ENCODE results near the gene ITGAL.

DNA sequence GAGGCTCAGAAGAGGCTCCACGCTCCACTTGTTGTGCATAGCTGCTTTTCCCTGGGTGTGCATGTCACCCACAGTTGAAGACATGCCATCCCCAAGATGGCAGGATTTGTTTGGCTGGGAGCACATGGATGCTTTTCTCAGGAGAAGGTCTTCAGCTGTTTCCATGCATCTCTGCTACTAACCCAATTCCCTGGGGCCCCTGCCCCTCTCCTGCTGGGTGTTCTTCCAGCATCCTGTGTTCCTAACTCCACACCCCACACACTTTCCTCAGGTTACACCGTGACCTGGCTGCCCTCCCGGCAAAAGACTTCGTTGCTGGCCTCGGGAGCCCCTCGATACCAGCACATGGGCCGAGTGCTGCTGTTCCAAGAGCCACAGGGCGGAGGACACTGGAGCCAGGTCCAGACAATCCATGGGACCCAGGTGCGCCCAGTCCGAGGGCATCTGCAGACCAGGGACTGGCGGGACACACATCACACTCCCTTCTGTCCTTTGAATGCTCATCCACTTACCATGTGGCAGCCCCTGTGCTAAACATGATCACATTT lies 21.5 kb downstream of the ITGAL start:
- TF ChIP-seq, protein P1, sequence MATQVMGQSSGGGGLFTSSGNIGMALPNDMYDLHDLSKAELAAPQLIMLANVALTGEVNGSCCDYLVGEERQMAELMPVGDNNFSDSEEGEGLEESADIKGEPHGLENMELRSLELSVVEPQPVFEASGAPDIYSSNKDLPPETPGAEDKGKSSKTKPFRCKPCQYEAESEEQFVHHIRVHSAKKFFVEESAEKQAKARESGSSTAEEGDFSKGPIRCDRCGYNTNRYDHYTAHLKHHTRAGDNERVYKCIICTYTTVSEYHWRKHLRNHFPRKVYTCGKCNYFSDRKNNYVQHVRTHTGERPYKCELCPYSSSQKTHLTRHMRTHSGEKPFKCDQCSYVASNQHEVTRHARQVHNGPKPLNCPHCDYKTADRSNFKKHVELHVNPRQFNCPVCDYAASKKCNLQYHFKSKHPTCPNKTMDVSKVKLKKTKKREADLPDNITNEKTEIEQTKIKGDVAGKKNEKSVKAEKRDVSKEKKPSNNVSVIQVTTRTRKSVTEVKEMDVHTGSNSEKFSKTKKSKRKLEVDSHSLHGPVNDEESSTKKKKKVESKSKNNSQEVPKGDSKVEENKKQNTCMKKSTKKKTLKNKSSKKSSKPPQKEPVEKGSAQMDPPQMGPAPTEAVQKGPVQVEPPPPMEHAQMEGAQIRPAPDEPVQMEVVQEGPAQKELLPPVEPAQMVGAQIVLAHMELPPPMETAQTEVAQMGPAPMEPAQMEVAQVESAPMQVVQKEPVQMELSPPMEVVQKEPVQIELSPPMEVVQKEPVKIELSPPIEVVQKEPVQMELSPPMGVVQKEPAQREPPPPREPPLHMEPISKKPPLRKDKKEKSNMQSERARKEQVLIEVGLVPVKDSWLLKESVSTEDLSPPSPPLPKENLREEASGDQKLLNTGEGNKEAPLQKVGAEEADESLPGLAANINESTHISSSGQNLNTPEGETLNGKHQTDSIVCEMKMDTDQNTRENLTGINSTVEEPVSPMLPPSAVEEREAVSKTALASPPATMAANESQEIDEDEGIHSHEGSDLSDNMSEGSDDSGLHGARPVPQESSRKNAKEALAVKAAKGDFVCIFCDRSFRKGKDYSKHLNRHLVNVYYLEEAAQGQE (IDR thresholded peaks at IDR 0.05) = no peak
- TF ChIP-seq, protein P2, sequence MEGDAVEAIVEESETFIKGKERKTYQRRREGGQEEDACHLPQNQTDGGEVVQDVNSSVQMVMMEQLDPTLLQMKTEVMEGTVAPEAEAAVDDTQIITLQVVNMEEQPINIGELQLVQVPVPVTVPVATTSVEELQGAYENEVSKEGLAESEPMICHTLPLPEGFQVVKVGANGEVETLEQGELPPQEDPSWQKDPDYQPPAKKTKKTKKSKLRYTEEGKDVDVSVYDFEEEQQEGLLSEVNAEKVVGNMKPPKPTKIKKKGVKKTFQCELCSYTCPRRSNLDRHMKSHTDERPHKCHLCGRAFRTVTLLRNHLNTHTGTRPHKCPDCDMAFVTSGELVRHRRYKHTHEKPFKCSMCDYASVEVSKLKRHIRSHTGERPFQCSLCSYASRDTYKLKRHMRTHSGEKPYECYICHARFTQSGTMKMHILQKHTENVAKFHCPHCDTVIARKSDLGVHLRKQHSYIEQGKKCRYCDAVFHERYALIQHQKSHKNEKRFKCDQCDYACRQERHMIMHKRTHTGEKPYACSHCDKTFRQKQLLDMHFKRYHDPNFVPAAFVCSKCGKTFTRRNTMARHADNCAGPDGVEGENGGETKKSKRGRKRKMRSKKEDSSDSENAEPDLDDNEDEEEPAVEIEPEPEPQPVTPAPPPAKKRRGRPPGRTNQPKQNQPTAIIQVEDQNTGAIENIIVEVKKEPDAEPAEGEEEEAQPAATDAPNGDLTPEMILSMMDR (IDR thresholded peaks at IDR 0.05; ENCODE audit: low read depth, low read length, missing input control) = no peak
- no peak for TF ChIP-seq HNF4A (conservative IDR thresholded peaks at IDR 0.05)
- TF ChIP-seq, protein P3, sequence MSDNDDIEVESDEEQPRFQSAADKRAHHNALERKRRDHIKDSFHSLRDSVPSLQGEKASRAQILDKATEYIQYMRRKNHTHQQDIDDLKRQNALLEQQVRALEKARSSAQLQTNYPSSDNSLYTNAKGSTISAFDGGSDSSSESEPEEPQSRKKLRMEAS (IDR thresholded peaks at IDR 0.05) = no peak
- no peak for TF ChIP-seq ATF3 (IDR thresholded peaks at IDR 0.05)
- no peak for TF ChIP-seq FOXA1 (IDR thresholded peaks at IDR 0.05)
- TF ChIP-seq RAD21 (IDR thresholded peaks at IDR 0.05) = no peak
- no peak for TF ChIP-seq SP1 (IDR thresholded peaks at IDR 0.05)
- no peak for TF ChIP-seq GABPA (IDR thresholded peaks at IDR 0.05 in 1 of 2, conservative IDR thresholded peaks at IDR 0.05 in 1 of 2)
- no peak for TF ChIP-seq TAF1 (conservative IDR thresholded peaks at IDR 0.05)
- TF ChIP-seq ZBTB33 (IDR thresholded peaks at IDR 0.05) = no peak
